ENCODE results near the gene ZNF518B. TPM values are rescaled to one million over a fixed set of nuclear protein-coding genes. Genes with fewer than 3 reads are reported as not detected.

The ZNF518B gene
- total RNA-seq, 3 donors from 2014 or later, result 19.0 to 24.7 (median 19.5) TPM

DNA sequence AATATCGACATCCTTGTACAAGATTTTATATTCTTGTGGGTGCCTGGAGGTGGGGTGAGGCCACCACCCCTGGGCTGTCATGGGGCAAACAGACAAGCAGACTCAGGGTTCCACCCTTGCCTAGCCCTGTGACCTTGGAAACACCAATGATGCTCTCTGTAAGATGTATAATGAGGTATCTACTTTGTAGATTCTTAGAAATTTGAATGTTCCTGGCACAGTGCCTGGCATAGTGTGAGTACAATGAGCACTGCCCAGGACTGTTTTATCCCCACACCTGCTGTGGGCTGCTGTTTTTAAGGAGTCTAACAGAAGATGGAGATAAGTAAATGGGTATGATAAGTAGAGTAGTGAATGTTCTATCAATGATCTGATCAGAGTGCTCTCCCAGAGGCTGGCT, 3.1 kb downstream of the ZNF518B start:
- intact Hi-C loops (cut with DNase I; ENCODE audit: low total_unique reads), result no loop called here
- H3K4me3 ChIP-seq, result no peak overlapping the region
- H3K36me3 ChIP-seq, result peaks cover 5% of the 10 kb centered on the region
- H3K4me1 ChIP-seq, result no peaks in the 10 kb centered on the region
- no peaks in the 10 kb centered on the region for H3K27me3 ChIP-seq
- DNase-seq (ENCODE audit: low spot score in 2 of 2), result no peak
- H3K27ac ChIP-seq, result no peak overlapping the region
- H3K9me3 ChIP-seq, result peaks cover 0 to 29% of the 10 kb centered on the region in 2 donors
- no peak for TF ChIP-seq POLR2A (IDR thresholded peaks at IDR 0.05)
- TF ChIP-seq, protein P1, sequence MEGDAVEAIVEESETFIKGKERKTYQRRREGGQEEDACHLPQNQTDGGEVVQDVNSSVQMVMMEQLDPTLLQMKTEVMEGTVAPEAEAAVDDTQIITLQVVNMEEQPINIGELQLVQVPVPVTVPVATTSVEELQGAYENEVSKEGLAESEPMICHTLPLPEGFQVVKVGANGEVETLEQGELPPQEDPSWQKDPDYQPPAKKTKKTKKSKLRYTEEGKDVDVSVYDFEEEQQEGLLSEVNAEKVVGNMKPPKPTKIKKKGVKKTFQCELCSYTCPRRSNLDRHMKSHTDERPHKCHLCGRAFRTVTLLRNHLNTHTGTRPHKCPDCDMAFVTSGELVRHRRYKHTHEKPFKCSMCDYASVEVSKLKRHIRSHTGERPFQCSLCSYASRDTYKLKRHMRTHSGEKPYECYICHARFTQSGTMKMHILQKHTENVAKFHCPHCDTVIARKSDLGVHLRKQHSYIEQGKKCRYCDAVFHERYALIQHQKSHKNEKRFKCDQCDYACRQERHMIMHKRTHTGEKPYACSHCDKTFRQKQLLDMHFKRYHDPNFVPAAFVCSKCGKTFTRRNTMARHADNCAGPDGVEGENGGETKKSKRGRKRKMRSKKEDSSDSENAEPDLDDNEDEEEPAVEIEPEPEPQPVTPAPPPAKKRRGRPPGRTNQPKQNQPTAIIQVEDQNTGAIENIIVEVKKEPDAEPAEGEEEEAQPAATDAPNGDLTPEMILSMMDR (IDR thresholded peaks at IDR 0.05), result no peak
- TF ChIP-seq POLR2AphosphoS5 (IDR thresholded peaks at IDR 0.05), result no peak

GRCh38 chr4:10448991-10449390, 8.2 kb downstream of the ZNF518B start:
- no peak for DNase-seq (ENCODE audit: low spot score in 2 of 2)
- no peak overlapping the region for H3K4me3 ChIP-seq
- peaks cover 5% of the 10 kb centered on the region for H3K36me3 ChIP-seq
- H3K27ac ChIP-seq, result no peak overlapping the region
- intact Hi-C loops (cut with DNase I; ENCODE audit: low total_unique reads), result no loop called here
- no peak for TF ChIP-seq POLR2A (IDR thresholded peaks at IDR 0.05)
- TF ChIP-seq, protein P1 (IDR thresholded peaks at IDR 0.05), result no peak
- TF ChIP-seq POLR2AphosphoS5 (IDR thresholded peaks at IDR 0.05), result no peak
- no peaks in the 10 kb centered on the region for H3K27me3 ChIP-seq
- H3K4me1 ChIP-seq, result no peaks in the 10 kb centered on the region
- peaks cover 41 to 72% of the 10 kb centered on the region in 2 donors for H3K9me3 ChIP-seq

- Histone ChIP-seq H3K36me3 (no peaks in the 10 kb centered on the region), H3K27ac (no peak overlapping the region), H3K27me3 (no peaks in the 10 kb centered on the region), H3K4me3 (no peak overlapping the region), H3K4me1 (no peaks in the 10 kb centered on the region), H3K9me3 (peaks cover 49 to 57% of the 10 kb centered on the region in 2 donors)
- intact Hi-C loops (cut with DNase I; ENCODE audit: low total_unique reads), result no loop called here
- no peak for DNase-seq (ENCODE audit: low spot score in 2 of 2)
- TF ChIP-seq, protein P1 (IDR thresholded peaks at IDR 0.05), result no peak
- TF ChIP-seq POLR2A (IDR thresholded peaks at IDR 0.05) (no peak), POLR2AphosphoS5 (IDR thresholded peaks at IDR 0.05) (no peak)
Measured at GRCh38 chr4:10442976-10443375, 14.2 kb downstream of the ZNF518B start.

GRCh38 chr4:10441512-10441911, 15.7 kb downstream of the ZNF518B start:
- H3K27ac ChIP-seq, result no peak overlapping the region
- no peaks in the 10 kb centered on the region for H3K4me1 ChIP-seq
- no peaks in the 10 kb centered on the region for H3K36me3 ChIP-seq
- intact Hi-C loops (cut with DNase I; ENCODE audit: low total_unique reads), result no loop called here
- H3K9me3 ChIP-seq, result peaks cover 37 to 43% of the 10 kb centered on the region in 2 donors
- DNase-seq (ENCODE audit: low spot score in 2 of 2), result no peak
- no peak overlapping the region for H3K4me3 ChIP-seq
- H3K27me3 ChIP-seq, result no peaks in the 10 kb centered on the region
- TF ChIP-seq POLR2AphosphoS5 (IDR thresholded peaks at IDR 0.05) (no peak), POLR2A (IDR thresholded peaks at IDR 0.05) (no peak)
- TF ChIP-seq, protein P1 (IDR thresholded peaks at IDR 0.05), result no peak

- Histone ChIP-seq H3K4me3 (no peak overlapping the region), H3K27me3 (no peaks in the 10 kb centered on the region), H3K36me3 (no peaks in the 10 kb centered on the region), H3K9me3 (peaks cover 16 to 22% of the 10 kb centered on the region in 2 donors), H3K27ac (no peak overlapping the region), H3K4me1 (no peaks in the 10 kb centered on the region)
- intact Hi-C loops (cut with DNase I; ENCODE audit: low total_unique reads), result no loop called here
- no peak for DNase-seq (ENCODE audit: low spot score in 2 of 2)
- TF ChIP-seq POLR2A (IDR thresholded peaks at IDR 0.05) (no peak), POLR2AphosphoS5 (IDR thresholded peaks at IDR 0.05) (no peak)
- TF ChIP-seq, protein P1 (IDR thresholded peaks at IDR 0.05), result no peak
Measured at GRCh38 chr4:10438924-10439323, 18.3 kb downstream of the ZNF518B start.

All from breast epithelium (tissue), 4 donors.